Gastrocnemius medialis (tissue), 4 donors: Measurements from ENCODE around the gene CDKL1.

Source experiments
- CTCF ChIP-seq, 5 experiments: fragments of 450-650 bp in 3 of 5; fragments of 200-600 bp in 2 of 5; sonication (generic) in 2 of 5; IDR thresholded peaks in 4 of 5; conservative IDR thresholded peaks in 1 of 5; 1 replicate in 4 of 5; 2 replicates in 1 of 5; pipeline ENCODE4 v1.5.1; 2016 to 2019; ENCODE audit warnings: antibody characterized with exemption in 5 of 5, mild to moderate bottlenecking in 3 of 5, moderate library complexity in 3 of 5
- POLR2A ChIP-seq, 2 donors: fragments of 450-650 bp; IDR thresholded peaks; one replicate each; pipeline ENCODE4 v1.6.1; 2017; ENCODE audit warnings: antibody characterized with exemption in 2 of 2, mild to moderate bottlenecking in 2 of 2, moderate library complexity in 2 of 2

GRCh38 chr14:50344116-50344775, 52.4 kb downstream of the CDKL1 start:
- TF ChIP-seq CTCF (IDR thresholded peaks at IDR 0.05 in 4 of 5, conservative IDR thresholded peaks at IDR 0.05 in 1 of 5) (no peak), POLR2A (IDR thresholded peaks at IDR 0.05) (no peak)
